K562 (cell line): Measurements from ENCODE around the gene TMEM247. TPM values are rescaled to one million over a fixed set of nuclear protein-coding genes. Genes with fewer than 3 reads are reported as not detected.

ENCODE experiments used
- ATAC-seq: fragments of 200-7000 bp; cut with Tn5 transposase; 3 replicates; pipeline ENCODE4 v1.9.1; 2020; ENCODE audit warnings: moderate library complexity
- BruUV-seq: library from RNA; stranded (reverse); fragments of 400-500 nt; replicated peaks from 2 replicates; lab custom pipeline; 2021; lab: Mats Ljungman, UMichigan
- CTCF ChIA-PET: fragments of 300-600 bp; formaldehyde crosslinking; extraction: SDS; loops from one replicate; lab custom pipeline; 2021; ENCODE audit warnings: low intra/inter-chr PET ratio; lab: Yijun Ruan, JAX
- POLR2A ChIA-PET: fragments of 300-600, 350-650 bp; sonication (Branson Sonifier 250); formaldehyde crosslinking; extraction: SDS; loops from one replicate; lab custom pipeline; 2021; ENCODE audit warnings: antibody characterized with exemption, inconsistent platforms; lab: Yijun Ruan, JAX
- DNase-seq, 4 experiments: peaks; one replicate each; pipeline versions ENCODE4 v3.0.0 to v3.0.0-alpha.2; 2011 to 2018; ENCODE audit warnings: low spot score in 3 of 4, mixed read lengths in 3 of 4; ENCODE audit errors: extremely low read depth in 1 of 4
- FAIRE-seq: peaks from 2 replicates; lab custom pipeline; 2011; peaks lifted over from hg19 to GRCh38; lab: Jason Lieb, UNC
- H2AFZ ChIP-seq: 2 replicates; pipeline ENCODE4 v1.6.0; 2011; ENCODE audit warnings: low read depth, low read length, control low read depth, inconsistent platforms
- H3K27ac ChIP-seq: fragments of 200-600 bp; 3 replicates; pipeline ENCODE4 v1.8.0; 2011; ENCODE audit warnings: low read depth, mild to moderate bottlenecking, control low read depth, inconsistent platforms, low read length, moderate library complexity, mixed read lengths; ENCODE audit errors: extremely low read depth
- H3K27me3 ChIP-seq, 2 experiments: fragments of 300-600 bp in 1 of 2; 2 replicates in 1 of 2; 3 replicates in 1 of 2; pipeline versions ENCODE4 v1.6.0 to v1.8.0; 2011; ENCODE audit warnings: inconsistent platforms in 2 of 2, low read length in 2 of 2, mild to moderate bottlenecking in 1 of 2, mixed read lengths in 1 of 2, moderate library complexity in 1 of 2; ENCODE audit not compliant: control insufficient read depth in 2 of 2, insufficient read depth in 2 of 2
- H3K36me3 ChIP-seq: fragments of 300-600 bp; 3 replicates; pipeline ENCODE4 v1.8.0; 2011; ENCODE audit warnings: mild to moderate bottlenecking, low read length, inconsistent platforms; ENCODE audit not compliant: control insufficient read depth, insufficient read depth
- H3K4me1 ChIP-seq, 2 experiments: fragments of 200-600 bp in 1 of 2; replicated peaks in 1 of 2; 2 replicates in 1 of 2; 3 replicates in 1 of 2; pipeline versions ENCODE4 v1.5.1 to v1.8.0; 2011; ENCODE audit warnings: inconsistent platforms in 2 of 2, low read length in 2 of 2, mild to moderate bottlenecking in 1 of 2, mixed read lengths in 1 of 2, moderate library complexity in 1 of 2; ENCODE audit not compliant: control insufficient read depth in 2 of 2, insufficient read depth in 2 of 2
- H3K4me2 ChIP-seq: 2 replicates; pipeline ENCODE4 v1.6.1; 2011; ENCODE audit warnings: low read length, control low read depth, inconsistent platforms, mixed read lengths; ENCODE audit not compliant: insufficient read depth
- H3K4me3 ChIP-seq: fragments of 200-600 bp; sonication (generic), shearing (Covaris generic); 2 replicates; pipeline ENCODE4 v1.5.1; 2016; ENCODE audit warnings: control low read depth, inconsistent platforms
- H3K79me2 ChIP-seq: fragments of 200-600 bp; 3 replicates; pipeline ENCODE4 v1.8.0; 2011; ENCODE audit warnings: low read length, inconsistent platforms; ENCODE audit not compliant: control insufficient read depth, insufficient read depth
- H3K9ac ChIP-seq, 2 experiments: 2 replicates each; pipeline versions ENCODE4 v1.6.0 to v1.6.1; 2011; ENCODE audit warnings: low read depth in 2 of 2, low read length in 2 of 2, control low read depth in 1 of 2, inconsistent platforms in 1 of 2, mild to moderate bottlenecking in 1 of 2, mixed read lengths in 1 of 2; ENCODE audit not compliant: insufficient read depth in 1 of 2
- H3K9me1 ChIP-seq: one replicate; pipeline ENCODE4 v1.6.0; 2011; ENCODE audit warnings: inconsistent platforms, mild to moderate bottlenecking, low read length, moderate library complexity; ENCODE audit not compliant: control insufficient read depth, insufficient read depth
- H3K9me3 ChIP-seq: replicated peaks from 2 replicates; pipeline ENCODE4 v1.5.1; 2011; ENCODE audit warnings: low read depth, low read length, inconsistent platforms; ENCODE audit not compliant: control insufficient read depth, insufficient read depth
- H4K20me1 ChIP-seq: replicated peaks from 2 replicates; pipeline ENCODE4 v1.6.1; 2011; ENCODE audit warnings: low read length, inconsistent platforms, mixed read lengths; ENCODE audit not compliant: control insufficient read depth, insufficient read depth
- FOXA3 ChIP-seq, 2 experiments: fragments of 450-650 bp in 1 of 2; sonication (generic) in 1 of 2; formaldehyde crosslinking; IDR thresholded peaks in 1 of 2; conservative IDR thresholded peaks in 1 of 2; 2 replicates each; pipeline versions ENCODE4 v1.4.0 to v1.8.0; 2020 to 2022; ENCODE audit warnings: mild to moderate bottlenecking in 2 of 2, missing genetic modification reagents in 1 of 2
- HNRNPL ChIP-seq: fragments of 200-400 bp; formaldehyde crosslinking; IDR thresholded peaks from 2 replicates; pipeline ENCODE4 v1.6.1; 2017; ENCODE audit warnings: low read depth, mild to moderate bottlenecking, low read length
- RAD21 ChIP-seq, 2 experiments: fragments of 250-450 bp in 1 of 2; fragments of 450-650 bp in 1 of 2; sonication (Bioruptor Pico) in 1 of 2; formaldehyde crosslinking in 1 of 2; IDR thresholded peaks in 1 of 2; conservative IDR thresholded peaks in 1 of 2; 2 replicates each; pipeline versions ENCODE4 v1.4.0 to v1.8.0; 2020 to 2022; ENCODE audit warnings: mild to moderate bottlenecking in 2 of 2, moderate library complexity in 1 of 2
- TRIM28 ChIP-seq: fragments of 450-650 bp; IDR thresholded peaks from 2 replicates; pipeline ENCODE4 v1.6.1; 2017
- ZNF707 ChIP-seq: fragments of 250-450 bp; sonication (Bioruptor Pico); conservative IDR thresholded peaks from 2 replicates; pipeline ENCODE4 v1.8.0; 2022; ENCODE audit warnings: inconsistent platforms, mild to moderate bottlenecking, moderate library complexity
- in situ Hi-C: fragments of 300-500 bp; cut with MboI; formaldehyde crosslinking; loops from 4 replicates; pipeline ENCODE4 v1.15.0; 2018; ENCODE audit warnings: inconsistent platforms, mixed read lengths
- intact Hi-C: fragments of 100-400 bp; cut with micrococcal nuclease; formaldehyde crosslinking; loops from 2 replicates; pipeline ENCODE4 v1.14.2; 2022
- polyA plus RNA-seq, 8 experiments: library from polyadenylated mRNA; depleted of rRNA in 4 of 8; stranded (reverse) in 5 of 8; unstranded in 3 of 8; fragments of >200 nt; fragmentation: Nextera tagmentation in 2 of 8; fragmentation: Illumina TruSeq in 1 of 8; extraction: Ambion mirVana in 2 of 8; extraction: Trizol in 1 of 8; gene quantifications; 2 replicates each; pipeline versions ENCODE4 v1.2.1 to v1.2.3, GENCODE V29; 2011 to 2014; ENCODE audit warnings: inconsistent platforms in 1 of 8, missing spikeins in 1 of 8
- total RNA-seq, 7 experiments: library from RNA; depleted of rRNA in 6 of 7; stranded (reverse); fragments of >200 nt in 6 of 7; fragmentation: Illumina TruSeq in 2 of 7; extraction: Trizol in 2 of 7; gene quantifications; 2 replicates each; pipeline versions ENCODE4 v1.2.1 to v1.2.3, GENCODE V29; 2011 to 2021; ENCODE audit warnings: low replicate concordance in 1 of 7
- TF ChIP-seq, protein P1 (sequence below): fragments of 450-650 bp; IDR thresholded peaks from 2 replicates; pipeline ENCODE4 v1.6.1; 2017; ENCODE audit warnings: antibody characterized with exemption, mild to moderate bottlenecking
- TF ChIP-seq, protein P2 (sequence below): sonication (generic); formaldehyde crosslinking; IDR thresholded peaks from 2 replicates; pipeline ENCODE4 v1.8.0; 2023; ENCODE audit warnings: mild to moderate bottlenecking, missing genetic modification reagents
- TF ChIP-seq, protein P3 (sequence below): sonication (generic); formaldehyde crosslinking; IDR thresholded peaks from 2 replicates; pipeline ENCODE4 v1.4.0; 2020; ENCODE audit warnings: mild to moderate bottlenecking, missing genetic modification reagents

Gene TMEM247
- total and polyA plus RNA-seq, 9 of the 15 experiments (the other 6 are each of a cell fraction or from before 2014, with no cell fraction given) = 0.24 to 4.7 (median 3.1) TPM

GRCh38 chr2:46531863-46532262 is 52.5 kb downstream of the TMEM247 start:
- Histone ChIP-seq H3K4me2 (no peak overlapping the region), H3K4me1 (peaks cover 0 to 6% of the 10 kb centered on the region in 2 experiments; a peak in 2 of 5 replicates), H3K4me3 (no peak overlapping the region), H3K27ac (no peak overlapping the region), H3K36me3 (peaks cover 4% of the 10 kb centered on the region; the same call in 2 of the 3 replicates), H3K27me3 (no peaks in the 10 kb centered on the region), H2AFZ (no peak overlapping the region), H3K9me3 (no peaks in the 10 kb centered on the region; the same call in 1 of the 2 replicates), H3K9ac (no peak overlapping the region), H4K20me1 (no peaks in the 10 kb centered on the region)
- FAIRE-seq = no peak
- CTCF ChIA-PET = no interaction called here
- intact Hi-C loops = no loop called here
- ATAC-seq = no peak
- in situ Hi-C loops = no loop called here
- TF ChIP-seq, protein P1, sequence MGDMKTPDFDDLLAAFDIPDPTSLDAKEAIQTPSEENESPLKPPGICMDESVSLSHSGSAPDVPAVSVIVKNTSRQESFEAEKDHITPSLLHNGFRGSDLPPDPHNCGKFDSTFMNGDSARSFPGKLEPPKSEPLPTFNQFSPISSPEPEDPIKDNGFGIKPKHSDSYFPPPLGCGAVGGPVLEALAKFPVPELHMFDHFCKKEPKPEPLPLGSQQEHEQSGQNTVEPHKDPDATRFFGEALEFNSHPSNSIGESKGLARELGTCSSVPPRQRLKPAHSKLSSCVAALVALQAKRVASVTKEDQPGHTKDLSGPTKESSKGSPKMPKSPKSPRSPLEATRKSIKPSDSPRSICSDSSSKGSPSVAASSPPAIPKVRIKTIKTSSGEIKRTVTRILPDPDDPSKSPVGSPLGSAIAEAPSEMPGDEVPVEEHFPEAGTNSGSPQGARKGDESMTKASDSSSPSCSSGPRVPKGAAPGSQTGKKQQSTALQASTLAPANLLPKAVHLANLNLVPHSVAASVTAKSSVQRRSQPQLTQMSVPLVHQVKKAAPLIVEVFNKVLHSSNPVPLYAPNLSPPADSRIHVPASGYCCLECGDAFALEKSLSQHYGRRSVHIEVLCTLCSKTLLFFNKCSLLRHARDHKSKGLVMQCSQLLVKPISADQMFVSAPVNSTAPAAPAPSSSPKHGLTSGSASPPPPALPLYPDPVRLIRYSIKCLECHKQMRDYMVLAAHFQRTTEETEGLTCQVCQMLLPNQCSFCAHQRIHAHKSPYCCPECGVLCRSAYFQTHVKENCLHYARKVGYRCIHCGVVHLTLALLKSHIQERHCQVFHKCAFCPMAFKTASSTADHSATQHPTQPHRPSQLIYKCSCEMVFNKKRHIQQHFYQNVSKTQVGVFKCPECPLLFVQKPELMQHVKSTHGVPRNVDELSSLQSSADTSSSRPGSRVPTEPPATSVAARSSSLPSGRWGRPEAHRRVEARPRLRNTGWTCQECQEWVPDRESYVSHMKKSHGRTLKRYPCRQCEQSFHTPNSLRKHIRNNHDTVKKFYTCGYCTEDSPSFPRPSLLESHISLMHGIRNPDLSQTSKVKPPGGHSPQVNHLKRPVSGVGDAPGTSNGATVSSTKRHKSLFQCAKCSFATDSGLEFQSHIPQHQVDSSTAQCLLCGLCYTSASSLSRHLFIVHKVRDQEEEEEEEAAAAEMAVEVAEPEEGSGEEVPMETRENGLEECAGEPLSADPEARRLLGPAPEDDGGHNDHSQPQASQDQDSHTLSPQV = no peak
- TF ChIP-seq FOXA3 (CRISPR knock-in tag; conservative IDR thresholded peaks at IDR 0.05 in 1 of 2, IDR thresholded peaks at IDR 0.05 in 1 of 2) (no peak), ZNF707 (CRISPR knock-in tag) (no peak), TRIM28 (no peak), RAD21 (CRISPR knock-in tag; conservative IDR thresholded peaks at IDR 0.05 in 1 of 2, IDR thresholded peaks at IDR 0.05 in 1 of 2) (no peak), HNRNPL (no peak)
- TF ChIP-seq, protein P2, sequence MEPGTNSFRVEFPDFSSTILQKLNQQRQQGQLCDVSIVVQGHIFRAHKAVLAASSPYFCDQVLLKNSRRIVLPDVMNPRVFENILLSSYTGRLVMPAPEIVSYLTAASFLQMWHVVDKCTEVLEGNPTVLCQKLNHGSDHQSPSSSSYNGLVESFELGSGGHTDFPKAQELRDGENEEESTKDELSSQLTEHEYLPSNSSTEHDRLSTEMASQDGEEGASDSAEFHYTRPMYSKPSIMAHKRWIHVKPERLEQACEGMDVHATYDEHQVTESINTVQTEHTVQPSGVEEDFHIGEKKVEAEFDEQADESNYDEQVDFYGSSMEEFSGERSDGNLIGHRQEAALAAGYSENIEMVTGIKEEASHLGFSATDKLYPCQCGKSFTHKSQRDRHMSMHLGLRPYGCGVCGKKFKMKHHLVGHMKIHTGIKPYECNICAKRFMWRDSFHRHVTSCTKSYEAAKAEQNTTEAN (CRISPR knock-in tag) = no peak
- TF ChIP-seq, protein P3, sequence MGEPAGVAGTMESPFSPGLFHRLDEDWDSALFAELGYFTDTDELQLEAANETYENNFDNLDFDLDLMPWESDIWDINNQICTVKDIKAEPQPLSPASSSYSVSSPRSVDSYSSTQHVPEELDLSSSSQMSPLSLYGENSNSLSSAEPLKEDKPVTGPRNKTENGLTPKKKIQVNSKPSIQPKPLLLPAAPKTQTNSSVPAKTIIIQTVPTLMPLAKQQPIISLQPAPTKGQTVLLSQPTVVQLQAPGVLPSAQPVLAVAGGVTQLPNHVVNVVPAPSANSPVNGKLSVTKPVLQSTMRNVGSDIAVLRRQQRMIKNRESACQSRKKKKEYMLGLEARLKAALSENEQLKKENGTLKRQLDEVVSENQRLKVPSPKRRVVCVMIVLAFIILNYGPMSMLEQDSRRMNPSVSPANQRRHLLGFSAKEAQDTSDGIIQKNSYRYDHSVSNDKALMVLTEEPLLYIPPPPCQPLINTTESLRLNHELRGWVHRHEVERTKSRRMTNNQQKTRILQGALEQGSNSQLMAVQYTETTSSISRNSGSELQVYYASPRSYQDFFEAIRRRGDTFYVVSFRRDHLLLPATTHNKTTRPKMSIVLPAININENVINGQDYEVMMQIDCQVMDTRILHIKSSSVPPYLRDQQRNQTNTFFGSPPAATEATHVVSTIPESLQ (CRISPR knock-in tag) = no peak
- TF ChIP-seq, all 486 proteins: peak for 0
- Histone ChIP-seq H3K9me1 (no peaks in the 10 kb centered on the region), H3K79me2 (no peaks in the 10 kb centered on the region)
- DNase-seq = no peak
- no TSS peak for BruUV-seq
- POLR2A ChIA-PET = interaction anchor here (1.4 kb wide), 1 partner anchor 9 kb away, joined by 9 read pairs; no protein-coding TSS in a partner anchor
